IPS-NIHi11 (cell line): ENCODE measurements around the gene RBM4.
"Not testable (repeated sequence)": the region's sequence is repeated elsewhere in the genome, so short reads cannot be mapped to it uniquely, and the experiment has no call there.

Experiments used
- DNase-seq: peaks from one replicate; pipeline ENCODE4 v3.0.0; 2012; ENCODE audit warnings: mixed read lengths, low spot score

Gene RBM4, protein sequence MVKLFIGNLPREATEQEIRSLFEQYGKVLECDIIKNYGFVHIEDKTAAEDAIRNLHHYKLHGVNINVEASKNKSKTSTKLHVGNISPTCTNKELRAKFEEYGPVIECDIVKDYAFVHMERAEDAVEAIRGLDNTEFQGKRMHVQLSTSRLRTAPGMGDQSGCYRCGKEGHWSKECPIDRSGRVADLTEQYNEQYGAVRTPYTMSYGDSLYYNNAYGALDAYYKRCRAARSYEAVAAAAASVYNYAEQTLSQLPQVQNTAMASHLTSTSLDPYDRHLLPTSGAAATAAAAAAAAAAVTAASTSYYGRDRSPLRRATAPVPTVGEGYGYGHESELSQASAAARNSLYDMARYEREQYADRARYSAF

DNA sequence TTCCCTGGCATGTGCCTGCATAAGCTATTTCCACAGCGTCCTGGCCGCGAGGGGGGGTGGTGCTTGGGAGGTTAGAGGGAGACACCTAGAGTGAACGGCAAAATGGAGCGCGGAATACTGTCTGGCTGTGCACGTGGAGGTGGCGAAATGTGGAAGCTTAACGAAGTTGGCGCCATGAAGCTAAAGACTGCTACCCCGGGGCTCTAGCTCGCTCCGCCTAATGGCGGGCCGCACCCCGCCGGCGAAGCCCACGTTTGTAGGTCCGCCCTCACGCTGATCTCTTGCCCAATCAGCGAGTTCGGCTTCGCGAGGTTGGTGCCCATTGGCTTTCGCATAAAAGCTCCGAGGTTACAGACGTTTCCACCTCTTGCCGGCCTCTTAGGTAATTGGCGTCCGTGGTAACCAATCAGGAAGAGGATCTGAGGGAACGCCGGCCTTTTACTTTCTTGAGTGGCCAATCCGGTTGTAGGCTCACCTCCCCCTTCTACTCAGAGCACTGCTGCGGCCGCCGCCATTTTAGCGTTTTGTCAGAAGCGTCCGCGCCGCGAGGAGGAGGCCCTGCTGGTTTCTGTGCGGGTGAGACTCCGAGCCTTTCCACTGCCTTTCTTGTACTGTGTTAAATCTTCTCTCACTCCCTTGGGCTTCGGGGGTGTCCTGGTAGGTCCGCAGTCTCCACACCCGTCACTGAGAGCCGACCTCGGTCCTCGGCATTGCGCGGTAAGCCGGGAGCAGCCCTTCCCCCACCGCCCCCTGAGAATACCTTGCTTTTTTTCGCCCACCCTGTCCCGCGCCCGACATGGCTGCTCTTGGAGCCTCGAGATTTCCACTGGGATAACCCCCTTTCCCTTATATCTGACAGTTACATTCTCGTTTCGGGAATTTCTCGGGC, at the start of gene RBM4:
TSS of gene RBM4 (plus strand) at position 527 of the 889 bp plus-strand sequence. CDS start 1,009 bp downstream, outside the sequence.
- peak; percentile 97 for DNase-seq

DNA sequence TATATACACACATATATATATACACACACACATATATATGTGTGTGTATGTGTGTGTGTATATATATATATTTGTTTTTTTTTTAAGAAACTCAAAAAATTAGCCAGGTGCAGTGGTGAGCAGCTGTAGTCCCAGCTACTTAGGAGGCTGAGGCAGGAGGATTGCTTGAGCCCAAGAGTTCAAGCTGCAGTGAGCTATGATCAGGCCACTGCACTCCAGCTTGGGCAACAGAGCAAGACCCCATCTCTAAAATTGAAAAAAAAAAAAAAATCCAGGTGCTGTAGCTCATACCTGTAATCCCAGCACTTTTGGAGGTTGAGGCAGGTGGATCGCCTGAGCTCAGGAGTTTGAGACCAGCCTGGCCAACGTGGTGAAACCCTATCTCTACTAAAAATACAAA, 49.2 kb upstream of the RBM4 start:
- DNase-seq = not testable (repeated sequence)

DNA sequence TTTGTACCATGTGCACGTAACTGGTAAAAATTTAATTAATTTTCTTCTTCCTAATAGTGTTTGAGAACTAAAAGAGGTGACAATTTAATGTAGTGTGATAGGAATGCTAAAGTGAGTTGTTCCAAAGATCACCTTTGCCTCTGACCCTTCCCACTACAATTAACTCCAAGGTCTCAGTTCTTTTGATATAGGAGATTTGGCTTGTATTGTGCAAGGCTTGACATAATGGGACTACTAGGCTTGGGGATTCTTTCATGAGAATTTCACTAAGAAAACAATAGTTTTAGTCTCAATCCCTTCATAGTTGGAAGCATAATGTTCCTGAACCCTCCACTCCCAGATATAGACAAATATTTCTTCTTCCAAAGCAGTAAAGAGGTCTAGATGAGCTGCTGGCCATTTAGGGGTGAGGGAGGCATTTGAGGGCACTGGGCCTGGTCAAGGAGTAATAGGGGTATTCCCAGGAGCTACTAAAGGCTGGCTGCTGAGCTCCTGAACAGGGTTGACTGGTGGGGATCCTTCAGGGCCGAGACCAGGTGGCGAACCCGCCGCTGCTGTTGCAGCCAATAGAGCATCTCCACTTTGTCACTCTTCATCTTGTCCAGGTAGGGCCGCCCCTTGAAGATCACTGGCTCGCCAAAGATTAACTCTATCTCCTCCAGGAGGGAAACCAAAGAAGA, 48.4 kb upstream of the RBM4 start:
- DNase-seq = no peak

- no peak for DNase-seq
These were observed 47.3 kb upstream of the RBM4 start for GRCh38 chr11:66591175-66591574.

- peak; percentile 100 for DNase-seq
These were observed 45.8 kb upstream of the RBM4 start, which contains the start of the genes CCDC87 and CCS for GRCh38 chr11:66592457-66593302. CCDC87 (minus strand) TSS chr11:66593063; CDS start chr11:66593015, 48 bp downstream. CCS (plus strand) TSS chr11:66593185; CDS start chr11:66593262, 77 bp downstream.

GRCh38 chr11:66593303-66593635, 45.2 kb upstream of the RBM4 start:
- DNase-seq = no peak

DNA sequence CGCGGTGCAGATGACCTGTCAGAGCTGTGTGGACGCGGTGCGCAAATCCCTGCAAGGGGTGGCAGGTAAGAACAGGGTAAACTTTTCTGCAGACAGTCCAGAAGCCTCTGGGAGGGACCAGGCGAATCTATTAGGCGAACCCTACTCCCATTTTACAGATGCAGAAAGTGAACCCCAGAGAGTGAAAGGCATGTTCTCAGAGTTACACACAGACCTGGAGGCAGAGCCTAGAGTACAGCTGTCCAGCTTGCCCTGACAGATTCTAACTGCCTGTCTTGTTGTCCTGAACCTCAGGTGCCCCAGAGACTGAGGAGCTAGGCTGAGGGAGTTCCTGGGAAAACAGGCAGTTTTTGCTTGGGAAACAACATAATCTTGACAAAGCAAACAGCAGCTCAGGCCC, 44.9 kb upstream of the RBM4 start:
- no peak for DNase-seq

DNA sequence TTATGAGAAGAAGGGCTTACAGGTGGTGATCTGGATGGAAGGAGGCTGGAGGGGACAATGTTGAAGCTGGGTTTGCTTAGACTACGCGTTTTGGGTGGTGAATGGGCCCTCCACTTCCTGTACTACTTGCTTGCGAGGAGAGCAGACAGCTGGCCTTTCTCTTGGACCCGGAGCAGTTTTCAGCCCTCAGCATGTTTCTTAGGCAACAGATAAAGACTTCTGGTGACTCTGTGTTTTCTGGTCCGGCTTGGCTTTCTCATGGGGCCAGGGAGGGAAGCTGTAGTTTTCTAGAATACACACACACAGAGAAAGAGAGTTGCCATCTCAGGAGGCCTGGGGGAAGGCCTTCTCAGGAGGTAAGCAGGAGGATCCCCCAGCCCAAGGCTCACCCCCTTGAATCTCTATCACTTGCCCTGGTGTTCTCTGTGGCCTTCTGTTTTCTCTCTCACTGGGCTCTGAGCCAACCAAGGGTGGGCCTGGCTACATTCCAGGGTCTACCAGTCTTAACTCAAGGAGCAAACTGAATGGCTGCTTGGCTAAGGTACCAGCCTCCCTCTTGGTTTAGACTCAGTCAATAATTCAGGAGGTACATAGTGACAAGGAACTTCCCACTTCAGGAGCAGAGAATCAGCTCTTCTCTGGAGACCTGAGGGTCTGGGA, 43.1 kb upstream of the RBM4 start:
- no peak for DNase-seq

GRCh38 chr11:66598993-66599392, 39.5 kb upstream of the RBM4 start:
- no peak for DNase-seq

DNA sequence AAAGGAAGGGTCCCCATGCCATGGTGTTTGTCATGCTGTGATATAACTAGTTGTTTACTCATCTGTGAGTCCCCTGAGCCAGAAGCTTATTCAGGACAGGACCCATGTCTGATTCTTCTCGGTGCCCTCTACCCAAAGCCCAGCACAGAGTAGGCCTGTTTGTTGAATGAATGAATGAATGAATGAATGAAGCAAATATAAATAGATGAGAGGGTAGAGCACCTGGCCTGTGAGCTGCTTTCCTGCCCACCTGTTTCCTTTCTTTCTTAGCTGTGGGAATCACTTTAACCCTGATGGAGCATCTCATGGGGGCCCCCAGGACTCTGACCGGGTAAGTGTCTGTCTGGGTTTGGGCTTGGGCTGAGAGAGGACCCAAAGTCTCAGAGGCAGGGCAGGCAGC, 38.3 kb upstream of the RBM4 start:
- DNase-seq = no peak

DNA sequence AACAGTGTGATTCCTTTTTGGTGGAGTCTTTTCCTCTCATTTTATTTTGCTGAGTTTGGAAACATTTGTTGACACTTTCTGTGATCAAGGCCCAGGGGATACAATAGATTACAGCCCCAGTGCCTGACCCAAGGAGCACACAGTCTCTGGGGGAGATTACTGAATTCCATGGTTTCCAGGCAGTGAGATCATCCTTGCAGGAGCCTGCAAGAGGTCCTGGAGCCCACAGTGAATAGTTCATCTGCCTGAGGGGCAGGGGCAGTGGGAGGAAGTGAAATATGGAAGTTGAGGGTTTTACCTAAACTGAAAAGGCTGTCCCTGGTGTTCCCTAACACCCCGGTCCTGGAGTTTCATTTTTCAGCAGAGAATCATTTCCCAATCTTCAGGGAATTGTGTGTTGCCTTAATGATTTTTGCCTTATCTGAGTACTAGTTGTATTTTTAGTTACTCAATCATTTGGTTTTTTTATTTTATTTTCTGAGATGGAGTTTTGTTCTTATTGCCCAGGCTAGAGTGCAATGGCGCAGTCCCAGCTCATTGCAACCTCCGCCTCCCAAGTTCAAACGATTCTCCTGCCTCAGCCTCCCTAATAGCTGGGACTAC, 37.8 kb upstream of the RBM4 start:
- DNase-seq = no peak

DNA sequence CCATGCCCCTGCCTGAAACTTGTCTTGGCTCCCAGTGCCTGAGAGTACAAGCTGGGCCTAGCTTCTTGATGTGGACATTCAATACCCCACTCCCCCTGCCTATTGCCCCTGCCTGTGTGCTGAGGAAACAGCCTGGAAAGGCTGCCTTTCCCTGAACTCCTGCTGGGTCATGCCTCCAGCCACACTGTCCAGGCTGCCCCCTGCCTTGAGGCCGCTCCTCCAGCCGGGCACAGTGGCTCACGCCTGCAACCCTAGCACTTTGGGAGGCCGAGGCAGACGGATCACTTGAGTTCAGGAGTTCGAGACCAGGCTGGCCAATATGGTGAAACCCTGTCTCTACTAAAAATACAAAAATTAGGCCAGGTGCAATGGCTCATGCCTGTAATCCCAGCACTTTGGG, 35.4 kb upstream of the RBM4 start:
- DNase-seq = no peak

GRCh38 chr11:66604155-66604554, 34.3 kb upstream of the RBM4 start:
- no peak for DNase-seq

DNA sequence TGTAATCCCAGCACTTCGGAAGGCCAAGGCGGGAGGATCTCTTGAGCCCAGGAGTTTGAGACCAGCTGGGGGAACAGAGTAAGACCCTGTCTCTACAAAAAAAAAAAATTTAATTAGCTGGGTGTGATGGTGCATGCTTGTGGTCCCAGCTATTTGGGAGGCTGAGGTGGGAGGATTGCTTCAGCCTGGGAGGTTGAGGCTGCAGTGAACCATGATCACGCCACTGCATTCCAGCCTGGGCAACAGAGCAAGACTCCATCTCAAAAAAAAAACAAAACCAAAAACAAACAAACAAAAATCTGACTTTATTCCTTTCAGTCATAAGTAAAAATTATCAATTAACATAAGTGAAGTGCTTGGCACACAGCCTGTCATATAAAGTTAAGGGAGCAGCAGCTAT, 31.9 kb upstream of the RBM4 start:
- DNase-seq = not testable (repeated sequence)

GRCh38 chr11:66607126-66607834, 31.2 kb upstream of the RBM4 start:
- no peak for DNase-seq

DNA sequence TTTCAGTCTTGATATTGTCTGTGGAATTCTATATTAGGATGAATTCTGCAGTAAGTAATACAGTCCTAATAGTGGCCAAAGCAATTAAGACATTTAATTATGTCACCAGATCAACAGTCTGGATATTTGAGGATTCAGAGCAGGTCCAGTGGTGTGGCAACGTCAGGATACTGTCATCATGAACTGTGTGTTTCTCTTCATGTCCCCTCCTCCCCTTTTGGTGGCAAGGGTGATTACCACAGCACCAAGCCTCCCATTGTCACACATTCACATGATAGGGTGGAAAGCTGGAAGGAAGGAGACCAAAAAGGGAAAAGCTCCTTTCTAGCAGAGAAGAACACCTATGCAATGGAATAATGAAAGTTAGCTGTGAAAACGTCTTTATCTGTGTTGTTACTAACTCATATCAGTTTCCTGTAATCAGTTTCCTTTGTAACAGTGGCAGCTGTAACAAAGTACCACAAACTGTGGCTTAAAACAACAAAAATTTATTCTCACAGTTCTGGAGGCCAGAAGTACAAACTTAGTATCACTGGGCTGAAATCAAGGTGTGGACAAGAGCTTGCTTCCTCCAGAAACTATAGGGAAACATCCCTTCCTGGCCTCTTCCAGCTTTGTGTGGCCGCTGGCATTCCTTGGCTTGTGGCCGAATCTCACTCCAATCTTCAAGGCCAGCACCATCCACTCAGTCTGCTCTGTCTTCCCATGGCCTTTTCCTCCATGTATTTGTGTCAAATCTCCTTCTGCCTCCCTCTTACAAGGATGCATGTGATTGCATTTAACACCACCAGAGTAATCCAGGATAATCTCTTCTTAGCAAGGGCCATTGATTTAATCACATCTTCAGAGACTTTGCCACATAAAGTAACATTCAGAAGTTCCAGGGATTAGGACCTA, 28.5 kb upstream of the RBM4 start:
- DNase-seq = no peak

DNA sequence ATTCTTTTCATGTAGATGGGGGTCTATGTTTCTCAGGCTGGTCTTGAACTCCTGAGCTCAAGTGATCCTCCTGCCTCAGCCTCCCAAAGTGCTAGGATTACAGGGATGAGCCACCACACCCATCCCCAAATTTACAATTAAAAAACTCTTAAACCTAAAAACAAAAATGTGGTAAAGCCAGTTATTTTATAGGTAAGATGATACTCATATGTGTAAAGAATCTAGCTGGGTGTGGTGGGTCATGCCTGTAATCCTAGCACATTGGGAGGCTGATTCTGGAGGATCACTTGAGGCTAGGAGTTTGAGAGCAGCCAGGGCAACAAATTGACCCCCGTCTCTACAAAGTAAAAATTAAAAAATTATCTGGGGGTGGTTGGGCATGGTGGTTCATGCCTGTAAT, 26.0 kb upstream of the RBM4 start:
- no peak for DNase-seq

- no peak for DNase-seq
These were observed 24.4 kb upstream of the RBM4 start for GRCh38 chr11:66614073-66614472.
